DOHH2 (cell line): ENCODE measurements around the gene SLX4IP.

ENCODE experiments used
- H3F3A ChIP-seq: fragments of 200-600 bp; sonication (generic), shearing (Covaris generic); 2 replicates; pipeline ENCODE4 v1.6.0; 2016; ENCODE audit warnings: antibody characterized with exemption, mild to moderate bottlenecking; ENCODE audit not compliant: control insufficient read depth, insufficient read depth
- H3K27ac ChIP-seq: fragments of 200-600 bp; sonication (generic); 2 replicates; pipeline ENCODE4 v1.5.1; 2014; ENCODE audit warnings: low read depth, mild to moderate bottlenecking, low read length, moderate library complexity
- H3K27me3 ChIP-seq: fragments of 200-600 bp; sonication (generic); 2 replicates; pipeline ENCODE4 v1.6.1; 2014; ENCODE audit warnings: mild to moderate bottlenecking, low read length, mixed read lengths; ENCODE audit not compliant: control insufficient read depth
- H3K36me3 ChIP-seq: fragments of 200-600 bp; sonication (generic); 2 replicates; pipeline ENCODE4 v1.6.1; 2014; ENCODE audit warnings: mild to moderate bottlenecking, low read length, moderate library complexity, mixed read lengths; ENCODE audit not compliant: control insufficient read depth
- H3K4me1 ChIP-seq: fragments of 200-600 bp; sonication (generic); 2 replicates; pipeline ENCODE4 v1.6.1; 2014; ENCODE audit warnings: mild to moderate bottlenecking, low read length, mixed read lengths; ENCODE audit not compliant: control insufficient read depth
- H3K4me2 ChIP-seq: fragments of 200-600 bp; sonication (generic); 2 replicates; pipeline ENCODE4 v1.6.0; 2014; ENCODE audit warnings: mild to moderate bottlenecking, low read length, moderate library complexity
- H3K4me3 ChIP-seq: fragments of 200-600 bp; sonication (generic); 2 replicates; pipeline ENCODE4 v1.5.1; 2014; ENCODE audit warnings: mild to moderate bottlenecking, low read length, mixed read lengths
- H3K79me2 ChIP-seq: fragments of 200-600 bp; sonication (generic); 2 replicates; pipeline ENCODE4 v1.6.1; 2014; ENCODE audit warnings: mild to moderate bottlenecking, low read length, mixed read lengths; ENCODE audit not compliant: control insufficient read depth
- H3K9me2 ChIP-seq: fragments of 200-600 bp; sonication (generic); replicated peaks from 2 replicates; pipeline ENCODE4 v1.6.1; 2014; ENCODE audit warnings: mild to moderate bottlenecking, low read length, mixed read lengths; ENCODE audit not compliant: control insufficient read depth
- H3K9me3 ChIP-seq: fragments of 200-600 bp; sonication (generic); 2 replicates; pipeline ENCODE4 v1.6.1; 2014; ENCODE audit warnings: antibody characterized with exemption, low read length, mixed read lengths; ENCODE audit not compliant: control insufficient read depth, insufficient read depth
- H4K20me1 ChIP-seq: fragments of 200-600 bp; sonication (generic); 2 replicates; pipeline ENCODE4 v1.6.0; 2014; ENCODE audit warnings: low read depth, mild to moderate bottlenecking, antibody characterized with exemption, low read length, moderate library complexity; ENCODE audit not compliant: control insufficient read depth, insufficient read depth
- EZH2phosphoT487 ChIP-seq: fragments of 200-600 bp; sonication (generic); IDR thresholded peaks from 2 replicates; pipeline ENCODE4 v1.6.1; 2017; ENCODE audit warnings: borderline replicate concordance, mild to moderate bottlenecking, antibody characterized with exemption, low read length, moderate library complexity, mixed read lengths
- TF ChIP-seq, protein P1 (sequence below): fragments of 200-600 bp; sonication (generic); IDR thresholded peaks from one replicate; pipeline ENCODE4 v1.5.1; 2014; ENCODE audit warnings: antibody characterized with exemption, mild to moderate bottlenecking, low read depth, low read length; ENCODE audit not compliant: poor library complexity, severe bottlenecking

SLX4IP gene

GRCh38 chr20:10590950-10591671 is 156.0 kb downstream of the SLX4IP start:
- H3K9me3 ChIP-seq, result no peaks in the 10 kb centered on the region

GRCh38 chr20:10591946-10592521 is 156.9 kb downstream of the SLX4IP start:
- no peaks in the 10 kb centered on the region for H3K4me1 ChIP-seq
- no peaks in the 10 kb centered on the region for H3K36me3 ChIP-seq
- H3K27ac ChIP-seq, result no peak overlapping the region
- H3K79me2 ChIP-seq, result no peaks in the 10 kb centered on the region
- no peaks in the 10 kb centered on the region for H3K27me3 ChIP-seq
- H4K20me1 ChIP-seq, result no peaks in the 10 kb centered on the region
- TF ChIP-seq, protein P1, sequence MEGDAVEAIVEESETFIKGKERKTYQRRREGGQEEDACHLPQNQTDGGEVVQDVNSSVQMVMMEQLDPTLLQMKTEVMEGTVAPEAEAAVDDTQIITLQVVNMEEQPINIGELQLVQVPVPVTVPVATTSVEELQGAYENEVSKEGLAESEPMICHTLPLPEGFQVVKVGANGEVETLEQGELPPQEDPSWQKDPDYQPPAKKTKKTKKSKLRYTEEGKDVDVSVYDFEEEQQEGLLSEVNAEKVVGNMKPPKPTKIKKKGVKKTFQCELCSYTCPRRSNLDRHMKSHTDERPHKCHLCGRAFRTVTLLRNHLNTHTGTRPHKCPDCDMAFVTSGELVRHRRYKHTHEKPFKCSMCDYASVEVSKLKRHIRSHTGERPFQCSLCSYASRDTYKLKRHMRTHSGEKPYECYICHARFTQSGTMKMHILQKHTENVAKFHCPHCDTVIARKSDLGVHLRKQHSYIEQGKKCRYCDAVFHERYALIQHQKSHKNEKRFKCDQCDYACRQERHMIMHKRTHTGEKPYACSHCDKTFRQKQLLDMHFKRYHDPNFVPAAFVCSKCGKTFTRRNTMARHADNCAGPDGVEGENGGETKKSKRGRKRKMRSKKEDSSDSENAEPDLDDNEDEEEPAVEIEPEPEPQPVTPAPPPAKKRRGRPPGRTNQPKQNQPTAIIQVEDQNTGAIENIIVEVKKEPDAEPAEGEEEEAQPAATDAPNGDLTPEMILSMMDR, result no peak
- TF ChIP-seq EZH2phosphoT487, result no peak
- H3K9me3 ChIP-seq, result no peaks in the 10 kb centered on the region
- no peaks in the 10 kb centered on the region for H3K9me2 ChIP-seq
- no peaks in the 10 kb centered on the region for H3F3A ChIP-seq
- H3K4me2 ChIP-seq, result no peak overlapping the region
- no peak overlapping the region for H3K4me3 ChIP-seq

More at GRCh38 chr20:10590950-10591671, 156.0 kb downstream of the SLX4IP start:
- Histone ChIP-seq H3K4me3 (no peak overlapping the region), H3K4me1 (no peaks in the 10 kb centered on the region), H3K9me2 (no peaks in the 10 kb centered on the region), H3K27ac (no peak overlapping the region), H4K20me1 (no peaks in the 10 kb centered on the region), H3K4me2 (no peak overlapping the region), H3K36me3 (no peaks in the 10 kb centered on the region), H3K27me3 (no peaks in the 10 kb centered on the region), H3F3A (no peaks in the 10 kb centered on the region), H3K79me2 (no peaks in the 10 kb centered on the region)
- TF ChIP-seq, protein P1, result no peak
- no peak for TF ChIP-seq EZH2phosphoT487

GRCh38 chr20:10594296-10594868 is 159.3 kb downstream of the SLX4IP start:
- no peak overlapping the region for H3K27ac ChIP-seq
- no peaks in the 10 kb centered on the region for H3K36me3 ChIP-seq
- no peaks in the 10 kb centered on the region for H3K9me2 ChIP-seq
- no peaks in the 10 kb centered on the region for H3F3A ChIP-seq
- no peaks in the 10 kb centered on the region for H4K20me1 ChIP-seq
- H3K4me1 ChIP-seq, result no peaks in the 10 kb centered on the region
- H3K4me2 ChIP-seq, result no peak overlapping the region
- no peaks in the 10 kb centered on the region for H3K79me2 ChIP-seq
- H3K27me3 ChIP-seq, result no peaks in the 10 kb centered on the region
- TF ChIP-seq EZH2phosphoT487, result no peak
- TF ChIP-seq, protein P1, result no peak
- no peak overlapping the region for H3K4me3 ChIP-seq
- H3K9me3 ChIP-seq, result no peaks in the 10 kb centered on the region
